ENCODE results near the gene TCP10L.

DNA sequence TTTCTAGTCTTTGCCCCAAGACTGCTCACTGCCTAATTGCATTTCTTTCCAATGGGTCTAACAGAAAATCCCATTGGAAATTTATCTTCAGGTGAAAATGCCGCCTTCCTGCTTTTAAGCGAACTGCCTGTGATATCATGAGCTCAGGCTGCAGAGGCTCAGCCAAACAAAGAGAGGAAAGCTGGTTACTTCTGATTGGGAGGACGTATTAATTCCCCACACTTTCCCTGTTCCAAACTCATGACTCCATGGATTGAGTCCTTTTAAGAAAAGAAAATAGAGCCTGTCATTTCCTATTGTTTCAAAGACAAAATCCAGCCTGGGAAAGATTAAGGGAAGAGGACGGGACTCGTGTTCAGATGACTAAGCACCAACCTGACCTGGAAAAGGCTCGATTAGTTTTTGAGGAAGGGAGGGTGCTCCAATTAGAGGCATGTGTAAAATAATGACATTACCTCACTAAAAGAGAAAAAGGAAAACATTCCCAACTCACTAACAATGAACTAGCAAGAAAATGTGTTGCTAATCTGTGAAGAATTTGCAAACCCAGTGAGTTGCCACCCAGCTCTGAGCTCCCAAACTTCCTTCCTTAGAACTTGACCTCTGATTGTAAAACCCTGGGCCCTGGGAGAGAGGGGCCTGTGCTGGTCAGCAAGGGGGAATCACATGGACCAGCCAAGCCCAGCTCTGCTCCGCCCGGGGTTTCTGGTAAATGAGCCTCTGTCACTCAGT lies 61.2 kb downstream of the TCP10L start:
- TF ChIP-seq, protein P1, sequence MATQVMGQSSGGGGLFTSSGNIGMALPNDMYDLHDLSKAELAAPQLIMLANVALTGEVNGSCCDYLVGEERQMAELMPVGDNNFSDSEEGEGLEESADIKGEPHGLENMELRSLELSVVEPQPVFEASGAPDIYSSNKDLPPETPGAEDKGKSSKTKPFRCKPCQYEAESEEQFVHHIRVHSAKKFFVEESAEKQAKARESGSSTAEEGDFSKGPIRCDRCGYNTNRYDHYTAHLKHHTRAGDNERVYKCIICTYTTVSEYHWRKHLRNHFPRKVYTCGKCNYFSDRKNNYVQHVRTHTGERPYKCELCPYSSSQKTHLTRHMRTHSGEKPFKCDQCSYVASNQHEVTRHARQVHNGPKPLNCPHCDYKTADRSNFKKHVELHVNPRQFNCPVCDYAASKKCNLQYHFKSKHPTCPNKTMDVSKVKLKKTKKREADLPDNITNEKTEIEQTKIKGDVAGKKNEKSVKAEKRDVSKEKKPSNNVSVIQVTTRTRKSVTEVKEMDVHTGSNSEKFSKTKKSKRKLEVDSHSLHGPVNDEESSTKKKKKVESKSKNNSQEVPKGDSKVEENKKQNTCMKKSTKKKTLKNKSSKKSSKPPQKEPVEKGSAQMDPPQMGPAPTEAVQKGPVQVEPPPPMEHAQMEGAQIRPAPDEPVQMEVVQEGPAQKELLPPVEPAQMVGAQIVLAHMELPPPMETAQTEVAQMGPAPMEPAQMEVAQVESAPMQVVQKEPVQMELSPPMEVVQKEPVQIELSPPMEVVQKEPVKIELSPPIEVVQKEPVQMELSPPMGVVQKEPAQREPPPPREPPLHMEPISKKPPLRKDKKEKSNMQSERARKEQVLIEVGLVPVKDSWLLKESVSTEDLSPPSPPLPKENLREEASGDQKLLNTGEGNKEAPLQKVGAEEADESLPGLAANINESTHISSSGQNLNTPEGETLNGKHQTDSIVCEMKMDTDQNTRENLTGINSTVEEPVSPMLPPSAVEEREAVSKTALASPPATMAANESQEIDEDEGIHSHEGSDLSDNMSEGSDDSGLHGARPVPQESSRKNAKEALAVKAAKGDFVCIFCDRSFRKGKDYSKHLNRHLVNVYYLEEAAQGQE (IDR thresholded peaks at IDR 0.05; ENCODE audit: insufficient read depth in 1 of 2, low read depth in 2 of 2, low read length in 2 of 2) = no peak
- TF ChIP-seq SIN3A (IDR thresholded peaks at IDR 0.05; ENCODE audit: borderline replicate concordance, insufficient read depth, low read length) = no peak
